ENCODE data around the gene P2RY14.
"Not testable (repeated sequence)": the region's sequence is repeated elsewhere in the genome, so short reads cannot be mapped to it uniquely, and the experiment has no call there.

Gene P2RY14

DNA sequence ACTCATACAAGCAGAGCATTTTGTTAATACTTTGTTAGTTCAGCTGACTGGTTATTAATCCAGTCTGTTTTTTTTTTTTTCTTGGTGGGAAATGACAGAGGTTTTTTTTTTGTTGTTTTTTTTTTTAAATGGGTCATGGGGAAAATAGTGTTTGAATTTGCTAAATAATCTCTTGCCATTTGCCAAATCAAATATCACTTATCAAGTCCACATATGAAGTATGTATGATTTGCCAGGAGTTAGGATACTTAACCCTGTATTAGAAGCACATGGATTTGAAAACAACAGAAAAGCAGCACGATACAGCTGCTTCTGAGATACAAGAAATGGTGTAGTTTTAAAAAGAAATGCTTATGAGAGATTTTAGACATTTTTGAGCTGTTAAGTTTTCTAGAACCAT is 21.6 kb downstream of the P2RY14 start:
- DNase-seq: no peak

DNA sequence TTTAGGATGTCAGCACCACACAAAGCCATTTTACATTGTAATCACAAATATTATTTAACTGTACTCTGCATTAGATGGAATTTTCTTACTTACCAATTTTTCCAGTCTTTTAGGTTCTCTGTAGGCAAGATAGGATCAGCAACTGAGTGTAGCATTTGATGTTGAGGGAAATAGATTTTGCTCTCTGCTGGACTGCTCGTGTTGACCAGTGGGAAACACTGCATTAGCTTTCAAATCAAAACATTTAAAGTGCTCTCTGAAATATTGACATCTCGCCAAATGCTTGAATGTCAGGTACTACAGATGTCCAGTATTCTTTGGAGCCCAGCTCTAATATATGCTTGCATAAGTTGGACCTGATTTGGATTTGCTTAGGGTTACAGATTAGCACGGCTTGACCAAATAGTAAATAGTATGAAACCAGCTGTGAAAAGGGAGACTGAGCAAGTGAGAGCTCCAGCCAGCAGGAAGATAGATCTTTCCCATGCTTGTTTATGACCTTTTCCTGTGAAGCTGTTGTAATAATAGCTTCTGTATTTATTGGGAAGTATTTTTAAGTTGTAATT is 29.5 kb downstream of the P2RY14 start:
- DNase-seq: no peak

DNA sequence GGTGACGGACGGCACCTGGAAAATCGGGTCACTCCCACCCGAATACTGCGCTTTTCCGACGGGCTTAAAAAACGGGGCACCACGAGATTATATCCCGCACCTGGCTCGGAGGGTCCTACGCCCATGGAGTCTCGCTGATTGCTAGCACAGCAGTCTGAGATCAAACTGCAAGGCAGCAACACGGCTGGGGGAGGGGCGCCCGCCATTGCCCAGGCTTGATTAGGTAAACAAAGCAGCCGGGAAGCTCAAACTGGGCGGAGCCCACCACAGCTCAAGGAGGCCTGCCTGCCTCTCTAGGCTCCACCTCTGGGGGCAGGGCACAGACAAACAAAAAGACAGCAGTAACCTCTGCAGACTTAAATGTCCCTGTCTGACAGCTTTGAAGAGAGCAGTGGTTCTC is 36.3 kb downstream of the P2RY14 start:
- DNase-seq: not testable (repeated sequence)

DNA sequence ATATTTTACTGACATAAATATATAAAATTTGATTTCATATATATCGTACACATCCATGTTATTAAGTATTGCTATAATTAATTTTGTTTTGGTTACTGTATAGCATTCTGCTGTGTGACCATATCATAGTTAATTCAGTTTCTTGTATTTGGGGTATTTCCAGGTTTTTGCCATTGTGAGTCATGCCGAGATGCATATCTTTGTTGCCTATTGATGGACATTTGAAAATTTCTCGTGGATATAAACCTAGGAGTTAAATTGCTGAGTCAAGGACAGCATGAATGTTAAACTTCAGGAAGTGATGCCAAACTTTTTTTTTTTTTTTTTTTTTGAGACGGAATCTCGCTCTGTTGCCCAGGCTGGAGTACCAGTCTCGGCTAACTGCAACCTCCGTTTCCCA is 41.6 kb downstream of the P2RY14 start:
- DNase-seq: no peak

DNA sequence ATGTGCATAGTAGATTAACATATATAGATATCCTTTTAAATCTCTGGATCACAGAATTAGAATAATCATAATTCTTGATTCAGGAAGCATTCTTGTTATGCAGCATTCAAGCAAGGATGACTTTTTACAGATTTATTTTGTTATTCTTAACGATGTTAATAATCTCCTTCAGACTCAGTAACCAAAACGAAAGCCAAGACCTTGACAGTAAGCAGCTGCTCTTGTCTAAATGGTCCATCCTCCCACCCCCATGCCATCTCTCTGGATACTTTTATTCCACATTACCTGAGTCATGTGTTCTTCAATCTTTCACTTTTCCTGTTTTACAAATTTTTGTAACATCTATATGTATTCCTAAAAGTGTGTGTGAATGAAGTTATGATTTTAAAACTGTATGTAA is 42.0 kb downstream of the P2RY14 start:
- DNase-seq: no peak

DNA sequence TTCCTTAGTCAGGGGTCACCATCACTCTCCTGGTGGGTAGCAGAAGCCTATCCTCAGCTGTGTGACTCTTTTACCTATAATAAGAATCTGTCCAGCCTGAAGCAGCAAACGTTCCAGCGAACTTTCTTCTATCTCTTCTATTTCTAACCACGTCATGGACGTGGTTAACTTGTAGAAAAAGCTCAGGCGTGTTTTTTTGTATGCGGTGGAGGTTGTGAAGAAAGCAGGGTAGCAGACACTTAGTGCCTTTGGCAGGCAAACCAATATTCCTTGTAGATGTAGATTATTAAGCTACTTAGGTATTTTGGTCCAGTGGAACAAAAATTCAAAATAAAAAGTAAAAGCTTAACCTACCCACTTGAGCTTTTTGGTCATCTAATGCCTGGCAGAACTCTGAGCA is 43.5 kb downstream of the P2RY14 start:
- DNase-seq: no peak

DNA sequence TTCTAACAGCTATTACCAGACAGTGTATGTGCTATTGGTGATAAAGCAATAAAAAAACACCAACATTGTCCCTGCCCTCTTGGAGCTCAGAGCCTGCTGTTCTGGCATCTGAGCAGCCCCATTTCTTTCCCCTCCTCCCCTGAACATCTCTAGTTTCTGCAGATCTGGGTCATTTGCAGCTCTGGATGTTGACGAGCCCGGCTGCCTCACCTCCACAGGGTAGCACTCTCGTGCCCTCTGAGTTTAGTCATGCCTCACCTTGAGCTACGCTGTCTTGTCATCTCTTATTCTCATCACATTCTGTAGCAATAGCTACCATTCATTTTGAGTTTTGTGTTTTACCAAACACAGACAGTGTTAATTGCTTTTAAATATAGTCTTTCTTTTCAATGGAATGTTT is 45.4 kb downstream of the P2RY14 start:
- no peak for DNase-seq

DNA sequence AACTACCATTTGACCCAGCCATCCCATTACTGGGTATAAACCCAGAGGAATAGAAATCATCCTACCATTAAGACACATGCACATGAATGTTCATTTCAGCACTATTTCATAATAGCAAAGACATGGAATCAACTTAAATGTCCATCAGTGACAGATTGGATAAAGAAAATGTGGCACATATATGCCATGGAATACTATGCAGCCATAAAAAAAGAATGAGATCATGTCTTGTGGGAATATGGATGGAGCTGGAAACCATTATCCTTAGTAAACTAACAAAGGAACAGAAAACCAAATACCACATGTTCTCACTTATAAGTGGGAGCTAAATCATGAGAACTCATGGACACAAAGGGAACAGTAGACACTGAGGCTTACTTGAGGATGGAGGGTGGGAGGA is 45.9 kb downstream of the P2RY14 start:
- DNase-seq: not testable (repeated sequence)

DNA sequence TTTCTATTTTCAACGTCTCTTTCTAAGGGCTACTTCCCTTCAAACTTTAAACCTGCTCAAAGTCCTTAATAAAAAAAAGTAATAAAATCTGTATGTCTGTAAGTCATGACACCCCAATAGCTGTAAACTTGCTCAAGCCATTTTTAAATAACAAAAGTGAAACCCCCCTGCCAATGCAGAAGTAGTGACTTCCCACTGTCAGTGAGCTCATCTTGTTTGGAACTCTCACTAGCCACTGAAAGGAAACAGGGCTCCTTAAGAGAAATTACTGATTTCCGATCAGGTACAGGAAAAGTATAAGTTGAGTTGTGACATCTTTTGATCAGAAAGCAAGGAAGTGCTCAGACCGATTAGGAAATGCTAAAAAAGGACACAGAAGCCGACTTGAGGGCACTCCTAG is 47.7 kb downstream of the P2RY14 start:
- DNase-seq: no peak

DNA sequence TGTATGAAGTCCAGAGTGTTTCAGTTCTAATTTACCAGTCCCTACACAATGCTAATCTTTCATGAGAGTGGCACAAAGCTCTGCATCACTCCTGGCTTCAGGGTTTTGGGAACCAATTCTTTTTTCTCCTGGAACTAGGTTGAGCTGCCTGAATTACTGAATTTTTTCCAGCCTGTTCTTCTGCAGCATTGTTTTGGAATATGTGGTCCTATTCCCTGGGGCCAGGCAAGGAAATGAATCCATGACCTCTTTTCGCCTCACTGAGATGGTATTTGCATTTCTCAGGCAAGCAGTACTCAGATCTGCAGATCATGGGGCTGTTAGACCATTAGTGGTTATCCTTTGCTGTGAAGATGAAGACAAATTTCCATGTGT is 49.7 kb downstream of the P2RY14 start:
- DNase-seq: no peak

DNA sequence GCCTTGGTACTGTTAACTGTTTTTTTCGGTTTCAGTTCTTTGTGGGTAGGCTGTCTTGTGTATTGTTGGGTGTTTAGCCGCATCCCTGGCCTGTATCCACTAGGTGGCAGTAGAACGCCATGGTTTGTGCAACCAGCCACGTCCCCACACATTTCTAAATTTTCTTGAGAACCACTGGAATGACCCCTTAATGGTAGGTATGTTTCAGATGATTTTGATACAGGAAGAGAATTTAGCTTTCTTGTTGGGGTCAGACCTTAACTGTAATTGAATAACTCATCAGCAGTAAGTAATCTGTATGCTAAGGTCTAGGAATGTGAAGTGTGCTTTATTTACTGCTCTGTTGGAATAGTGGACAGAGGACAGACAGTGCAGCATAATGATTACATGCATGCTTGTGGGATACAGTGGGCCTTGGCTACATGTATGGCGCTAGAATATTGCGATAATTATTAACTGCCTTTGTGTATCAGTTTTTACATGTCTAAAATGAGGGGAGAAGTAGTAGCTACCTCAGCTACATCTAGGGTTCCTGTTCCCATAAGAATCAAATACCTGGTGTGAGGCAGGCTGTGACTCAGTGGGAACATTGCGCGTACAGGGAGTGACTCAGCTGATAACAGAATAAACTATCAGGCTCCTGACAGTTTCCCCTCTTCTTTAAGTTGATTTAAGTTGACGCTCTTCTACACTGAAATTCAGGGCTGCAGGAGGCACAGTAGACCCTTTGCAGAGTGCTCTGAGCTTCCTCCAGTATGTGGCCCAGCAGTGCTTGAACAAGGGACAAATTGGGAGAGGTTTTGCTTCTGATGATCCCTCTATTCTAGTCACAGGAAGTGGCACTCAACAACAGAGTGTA is 50.3 kb downstream of the P2RY14 start:
- DNase-seq: no peak

DNA sequence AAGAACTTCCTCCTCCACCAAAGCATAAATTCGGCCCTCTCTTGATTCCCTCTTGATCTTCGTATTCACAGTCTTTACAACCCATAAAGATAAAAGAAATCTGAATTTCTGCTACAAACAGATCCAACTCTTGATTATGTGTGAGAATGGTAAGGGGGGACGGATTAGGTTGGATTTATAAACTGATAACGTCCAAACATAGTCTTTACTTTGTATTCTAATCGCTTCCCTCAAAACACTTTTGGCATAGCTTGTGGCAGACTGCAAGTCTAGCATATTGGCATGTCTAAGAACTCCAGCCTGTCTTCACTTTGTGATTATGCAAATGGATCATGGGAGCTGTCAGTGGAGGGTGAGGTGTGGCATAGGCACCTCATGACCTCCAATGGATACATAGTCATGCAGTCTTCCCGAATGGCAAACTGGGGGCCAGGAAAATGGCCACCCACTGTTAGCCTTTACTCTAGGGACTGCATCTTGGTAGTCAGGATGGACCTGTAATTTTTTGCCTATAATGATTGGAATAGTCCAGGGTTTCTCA is 51.0 kb downstream of the P2RY14 start:
- DNase-seq: no peak

DNA sequence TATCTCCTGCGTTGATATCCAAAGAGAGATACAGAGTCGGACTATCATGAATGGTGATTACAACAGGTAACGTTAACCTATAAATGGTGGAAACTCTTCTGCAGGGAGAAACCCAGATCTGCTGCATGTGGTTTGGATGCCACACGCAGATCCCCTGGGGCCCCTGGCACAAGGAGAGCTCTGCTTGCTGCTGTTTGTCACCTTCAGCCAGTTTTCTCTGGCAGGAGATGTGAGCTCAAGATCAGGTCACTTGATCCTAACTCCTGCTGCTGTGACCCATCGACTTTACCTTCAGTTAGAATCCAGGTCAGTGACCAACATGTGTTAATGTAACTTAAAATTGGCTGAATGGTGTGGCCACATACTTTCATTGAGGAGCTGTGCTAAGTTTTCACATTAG is 51.5 kb downstream of the P2RY14 start:
- DNase-seq: no peak

DNA sequence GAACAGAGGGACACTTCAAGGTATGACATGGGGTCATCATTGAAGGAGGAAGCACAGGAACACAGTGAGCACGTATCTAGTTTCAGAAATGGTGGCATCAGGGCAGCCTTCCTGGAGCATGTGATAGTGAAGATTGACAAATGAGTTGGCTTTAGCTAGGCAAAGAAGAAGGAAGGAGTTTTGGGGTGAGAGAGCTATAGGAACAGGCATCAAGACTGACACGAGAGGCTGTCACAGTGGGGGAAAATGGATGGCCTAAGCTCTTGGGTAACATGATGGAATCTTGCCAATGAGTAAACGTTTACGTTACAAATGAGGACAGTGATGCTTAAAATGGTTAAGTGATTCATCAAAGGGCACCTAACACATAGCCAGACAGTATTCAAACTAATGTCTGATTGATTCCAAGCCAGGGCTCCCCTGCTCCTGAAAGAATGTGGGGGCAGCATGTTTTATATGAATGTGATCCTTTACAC is 52.2 kb downstream of the P2RY14 start:
- DNase-seq: no peak

DNA sequence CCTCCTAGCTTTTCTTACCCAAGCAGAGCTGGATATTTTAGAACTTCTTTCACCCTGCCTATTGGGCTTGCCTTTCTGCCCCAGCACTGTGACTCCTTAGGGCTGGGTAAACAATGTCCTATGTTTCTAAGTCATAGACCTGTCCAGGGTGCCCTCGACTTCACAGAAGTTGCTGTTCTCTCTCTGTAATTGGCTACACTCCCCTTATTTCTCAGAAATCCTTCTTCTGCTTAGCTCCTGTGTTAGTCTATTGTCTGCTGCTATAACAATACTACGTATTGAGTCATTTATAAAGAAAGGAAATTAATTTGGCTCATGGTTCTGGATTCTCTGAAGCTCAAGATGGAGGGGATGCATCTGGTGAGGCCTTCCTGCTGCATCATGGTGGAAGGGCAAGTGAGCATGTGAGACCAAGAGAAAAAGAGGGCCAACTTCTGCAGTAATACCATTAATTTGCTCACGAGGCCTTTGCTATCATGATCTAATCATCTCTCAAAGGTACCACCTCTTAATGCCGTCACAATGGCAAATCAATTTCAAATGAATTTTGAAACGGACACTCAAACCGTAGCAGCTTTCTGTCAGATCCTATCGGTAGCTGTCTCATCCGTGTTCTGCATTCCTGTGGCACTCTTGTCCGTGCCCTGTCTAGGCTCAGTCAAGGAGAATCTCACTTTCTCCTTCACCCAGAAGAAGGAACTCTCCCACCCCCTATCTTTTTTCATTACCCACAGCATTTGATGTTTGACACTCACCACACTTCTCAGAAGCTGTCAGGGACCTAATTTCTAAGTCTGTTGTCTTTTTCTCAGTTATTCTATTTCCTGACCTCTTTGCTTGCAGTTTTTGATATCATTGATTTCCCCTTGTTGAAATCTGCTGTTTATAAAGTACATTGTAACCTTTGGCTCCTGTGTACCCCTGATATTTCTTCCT is 53.0 kb downstream of the P2RY14 start:
- no peak for DNase-seq

DNA sequence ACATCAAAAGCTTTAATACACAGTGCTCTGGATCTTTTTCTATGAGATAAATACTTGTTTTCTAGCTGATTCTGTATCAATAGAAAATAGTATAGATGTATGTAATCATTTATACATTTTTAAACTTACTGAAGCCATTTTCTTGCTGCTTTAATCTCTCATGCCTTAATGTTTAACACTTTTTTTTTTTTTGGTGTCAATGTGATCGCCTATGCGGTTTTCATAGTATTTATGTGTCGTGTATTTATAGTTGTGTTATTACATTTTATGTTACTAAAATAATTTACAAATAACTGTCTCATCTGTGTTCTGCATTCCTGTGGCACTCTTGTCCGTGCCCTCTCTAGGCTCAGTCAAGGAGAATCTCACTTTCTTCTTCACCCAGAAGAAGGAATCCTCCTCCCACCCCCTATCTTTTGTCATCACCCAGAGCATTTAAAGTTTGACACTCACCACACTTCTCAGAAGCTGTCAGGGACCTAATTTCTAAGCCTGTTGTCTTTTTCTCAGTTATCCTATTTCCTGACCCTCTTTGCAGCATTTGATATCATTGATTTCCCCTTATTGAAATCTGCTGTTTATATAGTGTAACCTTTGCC is 54.0 kb downstream of the P2RY14 start:
- no peak for DNase-seq

DNA sequence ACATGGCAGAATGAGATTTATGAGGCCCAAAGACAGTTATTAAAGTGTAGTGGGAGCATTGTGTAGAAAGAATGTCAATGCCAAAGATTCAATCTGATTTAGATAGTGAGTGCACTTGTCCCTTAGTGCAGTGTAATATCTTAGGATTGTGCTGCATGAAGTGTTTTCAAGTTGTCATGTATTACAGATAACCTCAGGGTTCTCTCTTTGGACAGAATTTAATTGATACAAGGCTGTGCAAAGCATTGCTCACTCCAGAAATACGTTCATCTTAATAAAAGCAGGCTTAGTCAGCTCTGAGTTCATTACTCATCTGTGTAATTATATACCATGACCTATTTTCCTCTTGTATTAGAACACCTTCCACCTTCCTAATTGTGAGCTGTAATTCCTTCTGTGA is 59.3 kb downstream of the P2RY14 start:
- no peak for DNase-seq

DNA sequence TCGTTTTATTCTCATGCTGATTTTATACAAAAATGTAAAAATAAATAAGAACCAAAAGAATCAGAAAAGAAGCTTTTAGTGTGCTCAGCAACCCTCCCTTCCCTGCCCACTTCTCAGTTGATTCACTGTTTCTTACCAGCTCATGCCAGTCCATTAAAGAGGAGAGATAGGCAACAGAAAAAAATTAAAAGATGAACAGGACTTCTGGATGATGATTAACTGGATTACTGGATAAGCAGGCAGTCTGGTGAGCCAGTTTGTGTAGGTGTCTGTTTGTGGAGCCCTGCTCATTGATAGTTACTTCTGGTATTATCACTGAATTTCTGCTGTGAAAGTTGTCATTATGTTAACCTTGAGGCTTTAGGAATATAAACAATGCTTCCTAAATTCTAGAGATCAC is 60.2 kb downstream of the P2RY14 start:
- no peak for DNase-seq

DNA sequence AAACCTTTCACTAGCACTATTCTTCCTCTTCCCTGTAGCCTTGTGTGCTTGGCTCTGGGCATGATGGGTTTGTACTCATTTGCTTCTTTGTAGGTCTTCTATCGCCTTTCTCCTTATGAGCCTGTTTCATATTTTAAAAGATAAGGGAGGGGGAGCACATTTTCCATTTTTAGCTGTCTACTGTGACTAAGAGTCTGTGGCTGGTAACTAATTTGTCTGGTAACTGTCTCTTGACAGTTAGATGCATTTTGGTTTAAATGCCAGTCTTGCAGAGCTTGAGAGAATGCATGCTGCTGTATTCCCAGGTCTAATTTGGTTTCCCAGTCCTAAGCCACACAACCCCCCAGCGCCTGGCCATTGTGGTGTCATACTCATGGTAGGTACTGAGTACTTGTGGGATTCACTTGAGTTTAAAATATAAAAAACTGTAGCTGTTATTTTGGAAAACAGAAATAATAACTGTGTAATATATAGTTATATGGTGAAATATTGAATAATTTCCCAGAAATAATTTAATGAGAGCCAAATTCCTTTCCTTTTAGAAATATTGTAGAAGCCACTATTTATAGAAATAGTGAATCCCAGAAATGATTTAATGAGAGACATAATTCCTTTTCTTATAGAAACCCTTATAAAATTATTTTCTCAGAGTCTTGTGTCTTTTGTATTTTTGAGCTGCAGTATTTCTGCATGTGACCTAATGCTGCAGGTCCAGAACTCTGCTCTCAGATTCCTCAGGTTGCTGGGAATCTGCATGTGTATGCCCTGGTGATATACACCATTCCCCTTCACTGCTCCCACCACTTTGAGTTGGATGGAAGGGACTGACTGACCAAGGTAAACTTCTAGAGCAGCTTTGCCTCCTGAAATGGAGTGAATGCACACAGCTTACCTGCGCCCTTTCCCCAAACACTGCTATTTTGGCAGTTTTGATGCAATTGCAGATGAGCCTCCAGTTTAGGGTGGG is 61.4 kb downstream of the P2RY14 start:
- DNase-seq: no peak

DNA sequence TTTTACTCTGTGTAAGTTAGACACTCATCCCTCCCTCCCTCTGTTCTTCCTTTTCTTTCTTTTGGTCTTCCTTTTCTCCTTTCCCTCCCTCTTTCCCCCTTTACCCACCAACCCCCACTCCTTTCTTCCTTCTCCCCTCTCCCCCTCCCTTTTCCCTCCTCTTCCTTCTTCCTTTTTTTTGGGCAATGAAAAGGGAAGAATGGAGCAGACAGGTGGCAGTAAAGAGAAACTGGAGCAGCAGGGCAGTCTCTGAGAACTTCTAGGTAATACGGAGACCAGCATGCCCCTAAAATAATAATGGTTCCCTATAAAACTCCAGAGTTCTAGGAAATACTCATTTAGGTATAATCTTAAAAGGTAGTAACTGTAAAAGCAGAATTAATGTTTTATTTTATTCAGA is 63.9 kb downstream of the P2RY14 start:
- DNase-seq: no peak

DNA sequence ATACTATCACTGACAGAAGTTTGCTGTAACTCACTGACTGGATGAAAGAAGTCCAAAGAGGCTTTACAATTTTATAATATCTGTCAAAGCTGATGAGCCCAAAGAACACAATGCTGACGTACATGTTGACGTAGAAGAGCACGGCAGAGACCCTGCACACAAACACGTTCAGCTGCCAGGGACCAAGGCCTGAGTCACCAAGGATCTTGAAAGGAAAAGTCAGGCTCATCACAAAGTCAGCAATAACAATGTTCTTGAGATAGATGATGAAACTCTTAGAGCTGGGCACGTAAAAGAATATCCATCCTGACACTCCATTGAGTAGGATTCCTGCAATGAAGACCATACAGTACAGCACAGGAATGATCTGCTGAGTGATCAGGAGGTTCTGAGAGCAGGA is 64.5 kb downstream of the P2RY14 start:
- no peak for DNase-seq

DNA sequence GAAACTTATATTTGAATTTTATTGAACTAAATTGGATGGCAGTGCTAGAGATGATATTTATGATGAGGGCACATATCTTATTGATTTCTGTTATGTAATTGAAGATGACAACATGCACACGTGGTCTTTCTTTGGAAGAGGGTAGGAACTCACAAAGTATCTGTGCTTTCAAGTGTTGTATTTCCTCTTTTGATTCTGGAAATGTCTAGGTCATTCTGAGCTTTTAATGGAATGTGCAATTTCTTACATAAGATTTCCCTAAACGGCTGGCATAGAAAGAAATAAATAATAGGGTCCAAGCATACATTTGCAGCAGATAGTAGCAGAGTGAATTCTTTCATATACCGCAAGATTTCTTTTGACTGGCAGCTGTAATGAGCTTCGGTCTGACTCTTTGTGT is 65.2 kb downstream of the P2RY14 start:
- no peak for DNase-seq

Measured in SHP77 treated with DMSO at 0.1 percent for 48 hours (cell line).